IMR-90 (cell line): Measurements from ENCODE around the gene IKBKE. TPM values are rescaled to one million over a fixed set of nuclear protein-coding genes. Genes with fewer than 3 reads are reported as not detected.

ENCODE experiments used
- ATAC-seq: fragments of 200-7000 bp; cut with Tn5 transposase; 2 replicates; pipeline ENCODE4 v1.9.1; 2020; ENCODE audit warnings: low read depth, mild to moderate bottlenecking, moderate library complexity
- BruUV-seq: library from RNA; stranded (reverse); fragments of 400-500 nt; replicated peaks from 2 replicates; lab custom pipeline; 2021; lab: Mats Ljungman, UMichigan
- CTCF ChIA-PET: fragments of 300-600 bp; formaldehyde crosslinking; extraction: SDS; loops from one replicate; lab custom pipeline; 2021; ENCODE audit warnings: antibody characterized with exemption; lab: Yijun Ruan, JAX
- POLR2A ChIA-PET: fragments of 300-600 bp; sonication (Branson Sonifier 250); formaldehyde crosslinking; loops from one replicate; lab custom pipeline; 2022; ENCODE audit warnings: antibody characterized with exemption; ENCODE audit not compliant: unreplicated experiment; lab: Charles Lee
- DNase-seq: peaks from one replicate; pipeline ENCODE4 v3.0.0; 2013
- H2AFZ ChIP-seq: replicated peaks from 2 replicates; pipeline ENCODE3; 2013; ENCODE audit warnings: low read length, mild to moderate bottlenecking; ENCODE audit not compliant: poor library complexity
- H2AK5ac ChIP-seq: 2 replicates; pipeline ENCODE4 v1.6.1; 2013; ENCODE audit warnings: low read depth, low read length, inconsistent platforms
- H2AK9ac ChIP-seq: replicated peaks from 2 replicates; pipeline ENCODE3; 2013; ENCODE audit warnings: mild to moderate bottlenecking, low read depth, low read length, moderate library complexity; ENCODE audit not compliant: poor library complexity
- H2BK120ac ChIP-seq: 2 replicates; pipeline ENCODE4 v1.6.1; 2013; ENCODE audit warnings: low read depth, low read length, inconsistent platforms
- H2BK15ac ChIP-seq: 3 replicates; pipeline ENCODE4 v1.6.1; 2013; ENCODE audit warnings: low read depth, low read length, inconsistent platforms
- H2BK20ac ChIP-seq: 2 replicates; pipeline ENCODE4 v1.6.1; 2013; ENCODE audit warnings: low read depth, mild to moderate bottlenecking, inconsistent platforms, low read length, moderate library complexity
- H2BK5ac ChIP-seq: 2 replicates; pipeline ENCODE4 v1.6.1; 2013; ENCODE audit warnings: mild to moderate bottlenecking, low read depth, low read length, inconsistent platforms; ENCODE audit not compliant: poor library complexity, severe bottlenecking
- H3K14ac ChIP-seq: replicated peaks from 2 replicates; pipeline ENCODE4 v1.6.1; 2013; ENCODE audit warnings: low read depth, low read length, inconsistent platforms
- H3K18ac ChIP-seq: 2 replicates; pipeline ENCODE4 v1.6.1; 2013; ENCODE audit warnings: low read depth, low read length, control low read depth
- H3K23ac ChIP-seq: 2 replicates; pipeline ENCODE4 v1.6.1; 2013; ENCODE audit warnings: low read depth, low read length, inconsistent platforms
- H3K27ac ChIP-seq: 2 replicates; pipeline ENCODE4 v1.5.1; 2013; ENCODE audit warnings: mild to moderate bottlenecking, control low read depth, low read length; ENCODE audit not compliant: insufficient read depth
- H3K27me3 ChIP-seq: 2 replicates; pipeline ENCODE4 v1.6.1; 2013; ENCODE audit warnings: low read length; ENCODE audit not compliant: control insufficient read depth, insufficient read depth
- H3K36me3 ChIP-seq: 2 replicates; pipeline ENCODE4 v1.6.1; 2013; ENCODE audit warnings: low read length, mixed read lengths; ENCODE audit not compliant: control insufficient read depth, insufficient read depth
- H3K4ac ChIP-seq: 2 replicates; pipeline ENCODE4 v1.6.1; 2013; ENCODE audit warnings: low read depth, low read length, inconsistent platforms
- H3K4me1 ChIP-seq: 2 replicates; pipeline ENCODE4 v1.6.1; 2013; ENCODE audit warnings: low read length, mixed read lengths; ENCODE audit not compliant: control insufficient read depth, insufficient read depth
- H3K4me2 ChIP-seq: 2 replicates; pipeline ENCODE4 v1.6.1; 2013; ENCODE audit warnings: low read depth, mild to moderate bottlenecking, control low read depth, low read length, moderate library complexity
- H3K4me3 ChIP-seq: 2 replicates; pipeline ENCODE4 v1.5.1; 2013; ENCODE audit warnings: low read depth, mild to moderate bottlenecking, control low read depth, low read length, moderate library complexity; ENCODE audit not compliant: insufficient read depth
- H3K56ac ChIP-seq: 2 replicates; pipeline ENCODE4 v1.6.1; 2013; ENCODE audit warnings: low read length, inconsistent platforms; ENCODE audit not compliant: insufficient read depth; ENCODE audit errors: extremely low read depth
- H3K79me1 ChIP-seq, 2 experiments: 2 replicates each; pipeline ENCODE4 v1.6.1; 2013; ENCODE audit warnings: low read length in 2 of 2, inconsistent platforms in 1 of 2, low read depth in 1 of 2
- H3K9ac ChIP-seq: 2 replicates; pipeline ENCODE4 v1.6.1; 2013; ENCODE audit warnings: low read depth, low read length, control low read depth
- H3K9me1 ChIP-seq: 2 replicates; pipeline ENCODE4 v1.6.1; 2013; ENCODE audit warnings: low read length, inconsistent platforms; ENCODE audit not compliant: insufficient read depth
- H3K9me3 ChIP-seq: 2 replicates; pipeline ENCODE4 v1.6.1; 2013; ENCODE audit warnings: low read length; ENCODE audit not compliant: control insufficient read depth, insufficient read depth
- H4K20me1 ChIP-seq: 2 replicates; pipeline ENCODE4 v1.6.1; 2013; ENCODE audit warnings: low read length, inconsistent platforms; ENCODE audit not compliant: insufficient read depth
- H4K5ac ChIP-seq: 2 replicates; pipeline ENCODE4 v1.6.1; 2013; ENCODE audit warnings: mild to moderate bottlenecking, low read depth, low read length, control low read depth
- H4K8ac ChIP-seq, 2 experiments: 2 replicates each; pipeline ENCODE4 v1.6.1; 2013; ENCODE audit warnings: low read depth in 2 of 2, low read length in 2 of 2, control low read depth in 1 of 2, inconsistent platforms in 1 of 2
- H4K91ac ChIP-seq: 2 replicates; pipeline ENCODE4 v1.6.1; 2013; ENCODE audit warnings: low read depth, low read length, inconsistent platforms; ENCODE audit not compliant: insufficient read depth
- BHLHE40 ChIP-seq: fragments of 150-350 bp; IDR thresholded peaks from 2 replicates; pipeline ENCODE4 v1.6.1; 2016; ENCODE audit warnings: mild to moderate bottlenecking, low read depth, low read length
- CEBPB ChIP-seq: IDR thresholded peaks from 2 replicates; pipeline ENCODE4 v1.6.1; 2012; ENCODE audit warnings: low read depth, low read length, improper control_type of control experiment
- CTCF ChIP-seq: conservative IDR thresholded peaks from 2 replicates; pipeline ENCODE4 v1.5.1; 2012; ENCODE audit warnings: mild to moderate bottlenecking, low read depth, low read length, improper control_type of control experiment
- ELK1 ChIP-seq: fragments of 150-350 bp; IDR thresholded peaks from 2 replicates; pipeline ENCODE4 v1.6.1; 2016; ENCODE audit warnings: low read depth, mild to moderate bottlenecking, low read length, moderate library complexity, borderline replicate concordance
- FOS ChIP-seq: fragments of 150-350 bp; IDR thresholded peaks from 2 replicates; pipeline ENCODE4 v1.6.1; 2016; ENCODE audit warnings: low read depth, low read length
- MAZ ChIP-seq: IDR thresholded peaks from 2 replicates; pipeline ENCODE4 v1.6.1; 2012; ENCODE audit warnings: low read depth, mild to moderate bottlenecking, low read length, improper control_type of control experiment, moderate library complexity, borderline replicate concordance
- MXI1 ChIP-seq: IDR thresholded peaks from 2 replicates; pipeline ENCODE4 v1.6.1; 2012; ENCODE audit warnings: low read depth, mild to moderate bottlenecking, low read length, moderate library complexity, borderline replicate concordance
- NFE2L2 ChIP-seq: fragments of 150-350 bp; IDR thresholded peaks from 2 replicates; pipeline ENCODE4 v1.6.1; 2016; ENCODE audit warnings: low read depth, mild to moderate bottlenecking, low read length
- RCOR1 ChIP-seq: IDR thresholded peaks from 2 replicates; pipeline ENCODE4 v1.6.1; 2012; ENCODE audit warnings: mild to moderate bottlenecking, low read length, improper control_type of control experiment; ENCODE audit not compliant: insufficient replicate concordance
- SMC3 ChIP-seq: fragments of 150-350 bp; IDR thresholded peaks from 2 replicates; pipeline ENCODE4 v1.6.1; 2016; ENCODE audit warnings: low read depth, mild to moderate bottlenecking, antibody characterized with exemption, low read length, moderate library complexity
- USF2 ChIP-seq: fragments of 150-350 bp; IDR thresholded peaks from 2 replicates; pipeline ENCODE4 v1.6.1; 2017; ENCODE audit warnings: mild to moderate bottlenecking, antibody characterized with exemption, low read length, low read depth
- WGBS, 2 experiments: methylation state at CpG; one replicate each; pipeline versions ENCODE4 v1.1.5 to v1.1.7; 2013; ENCODE audit warnings: missing lambda C conversion rate in 2 of 2; ENCODE audit not compliant: insufficient read length in 1 of 2; ENCODE audit errors: extremely low coverage in 2 of 2; 5-methylcytosine and 5-hydroxymethylcytosine counted together
- dilution Hi-C: fragments of 300-500 bp; cut with HindIII; formaldehyde crosslinking; loops from one replicate; pipeline ENCODE4 v1.14.3; 2018; ENCODE audit warnings: low sequenced_read_pairs; ENCODE audit not compliant: unreplicated experiment
- in situ Hi-C: fragments of 300-500 bp; cut with MboI; formaldehyde crosslinking; loops from 3 replicates; pipeline ENCODE4 v1.14.3; 2019; ENCODE audit warnings: low sequenced_read_pairs, inconsistent platforms, mixed read lengths
- intact Hi-C: fragments of 100-400 bp; cut with micrococcal nuclease; formaldehyde crosslinking; loops from 2 replicates; pipeline ENCODE4 v1.10.0; 2022
- polyA plus RNA-seq, 3 experiments: library from polyadenylated mRNA; depleted of rRNA; stranded (reverse); fragments of >200 nt; gene quantifications; 2 replicates each; pipeline ENCODE4 v1.2.3, GENCODE V29; 2012; ENCODE audit warnings: low replicate concordance in 1 of 3
- total RNA-seq: library from RNA; depleted of rRNA; stranded (reverse); fragments of >200 nt; gene quantifications from 2 replicates; pipeline ENCODE4 v1.2.3, GENCODE V29; 2012

IKBKE gene
- total and polyA plus RNA-seq, 2 of the 4 experiments (the other 2 are of a cell fraction), result 20.3 to 24.0 TPM

DNA sequence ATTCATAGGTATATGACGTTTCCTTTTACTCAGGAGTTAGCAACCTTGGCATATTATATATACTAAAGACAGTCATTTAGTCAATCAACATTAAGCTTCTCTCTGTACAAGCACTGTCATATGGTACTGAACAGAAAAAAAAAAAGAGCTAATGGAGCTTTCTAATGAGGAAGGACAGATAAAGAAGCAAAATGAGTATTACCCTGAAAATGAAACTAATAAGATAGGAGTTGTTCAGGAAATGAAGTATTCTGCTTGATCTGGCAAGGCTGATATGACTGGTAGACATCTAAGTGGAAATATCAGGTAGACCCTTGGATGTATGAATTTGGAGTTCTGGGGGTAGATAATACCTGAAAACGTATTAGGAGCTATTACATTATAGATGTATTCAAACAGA, 4.3 kb upstream of the IKBKE start (continued):
- TF ChIP-seq NFE2L2, result no peak

DNA sequence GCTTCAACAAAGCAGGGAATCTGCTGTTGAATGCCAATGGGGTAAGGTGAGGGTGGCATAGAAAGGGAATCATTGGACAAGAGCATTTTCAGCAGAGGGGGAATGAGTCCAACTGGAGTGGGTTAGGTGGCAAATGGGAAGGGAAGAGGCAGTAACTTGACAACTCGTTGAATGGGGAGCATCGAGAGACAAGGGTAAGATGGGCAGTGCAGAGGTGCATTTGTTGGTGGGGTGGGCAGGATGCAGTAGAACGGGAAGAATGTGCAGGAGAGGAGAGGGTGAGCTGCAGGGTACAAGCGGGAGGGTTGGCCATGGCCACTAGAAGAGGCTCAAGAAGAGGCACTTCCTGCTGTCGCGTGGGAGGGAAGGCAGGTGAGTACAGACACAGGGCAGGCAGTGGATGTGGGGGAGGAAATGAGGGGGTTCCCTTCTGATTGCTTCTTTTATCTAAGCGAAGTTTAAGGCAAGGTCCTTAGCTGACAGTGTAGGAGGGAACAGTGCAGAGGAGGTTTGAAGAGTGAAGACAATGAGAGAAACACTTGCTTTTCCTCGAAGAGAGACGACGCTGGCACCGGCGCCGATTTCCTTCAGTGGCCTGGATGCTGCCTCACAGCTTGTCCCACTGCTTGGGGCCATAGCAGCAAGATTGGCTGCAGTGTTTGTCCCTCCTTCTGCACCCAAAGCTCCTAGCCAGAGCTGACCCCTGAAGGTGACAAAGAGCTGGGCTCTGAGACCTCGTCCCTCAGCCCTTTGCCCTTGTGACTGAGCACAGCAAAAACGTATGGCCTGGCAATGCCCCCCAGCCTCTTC, 3.2 kb upstream of the IKBKE start:
- Histone ChIP-seq H2AK9ac (no peak overlapping the region), H4K20me1 (no peaks in the 10 kb centered on the region), H3K9ac (no peak overlapping the region), H4K8ac (no peak overlapping the region), H3K9me3 (no peaks in the 10 kb centered on the region), H3K4me3 (no peak overlapping the region), H2BK5ac (no peak overlapping the region), H4K91ac (no peak overlapping the region), H3K9me1 (peaks cover 20% of the 10 kb centered on the region), H2BK120ac (no peak overlapping the region), H3K18ac (no peak overlapping the region), H3K14ac (no peak overlapping the region; the same call in 1 of the 2 replicates), H2AFZ (no peak overlapping the region), H2BK20ac (no peak overlapping the region), H3K4me1 (peaks cover 17% of the 10 kb centered on the region), H3K79me1 (peaks cover 9 to 16% of the 10 kb centered on the region in 2 experiments), H3K4me2 (no peak overlapping the region), H3K23ac (no peak overlapping the region), H3K27ac (no peak overlapping the region), H3K27me3 (no peaks in the 10 kb centered on the region), H3K36me3 (peaks cover 5% of the 10 kb centered on the region; the same call in 1 of the 2 replicates), H2BK15ac (no peak overlapping the region), H2AK5ac (peak overlapping the region; percentile 38; the same call in 1 of the 2 replicates), H3K56ac (no peak overlapping the region), H3K4ac (no peak overlapping the region), H4K5ac (no peak overlapping the region)
- in situ Hi-C loops, result no loop called here
- intact Hi-C loops, result no loop called here
- ChIA-PET POLR2A (no interaction called here), CTCF (interaction anchor here (0.7 kb wide), 1 partner anchor 12 kb away, joined by 3 read pairs; no protein-coding TSS in a partner anchor)
- no peak for DNase-seq
- BruUV-seq, result no TSS peak
- 69% methylated on average over 14 of the region's 15 CpGs; no CpG with 5 or more reads in 1 of the 2 experiments for WGBS, 2 experiments
- dilution Hi-C loops, result no loop called here
- no peak for TF ChIP-seq FOS
- no peak for TF ChIP-seq MAZ
- TF ChIP-seq RCOR1, result no peak
- no peak for TF ChIP-seq MXI1
- no peak for TF ChIP-seq SMC3
- no peak for TF ChIP-seq BHLHE40
- no peak for TF ChIP-seq CEBPB
- TF ChIP-seq CTCF, result no peak
- no peak for TF ChIP-seq USF2
- no peak for TF ChIP-seq ELK1
- no peak for ATAC-seq
